ENCODE results near the gene POLR2E. TPM values are rescaled to one million over a fixed set of nuclear protein-coding genes. Genes with fewer than 3 reads are reported as not detected.

POLR2E gene
- total RNA-seq, 1 donor from 2014 or later = 267 TPM

- DNase-seq (ENCODE audit: low read depth) = no peak
- Histone ChIP-seq H3K36me3 (ENCODE audit: control insufficient read depth, insufficient read depth, low read length) (peaks cover 2% of the 10 kb centered on the region), H3K4me3 (ENCODE audit: low read depth, low read length) (no peak overlapping the region), H3K27me3 (ENCODE audit: control insufficient read depth, insufficient read depth, low read length) (peaks cover 7% of the 10 kb centered on the region)
- TF ChIP-seq CTCF (IDR thresholded peaks at IDR 0.05; ENCODE audit: insufficient read depth, low read length, poor library complexity, severe bottlenecking) = no peak
Measured at GRCh38 chr19:1085053-1085658, 10.0 kb downstream of the POLR2E start.

DNA sequence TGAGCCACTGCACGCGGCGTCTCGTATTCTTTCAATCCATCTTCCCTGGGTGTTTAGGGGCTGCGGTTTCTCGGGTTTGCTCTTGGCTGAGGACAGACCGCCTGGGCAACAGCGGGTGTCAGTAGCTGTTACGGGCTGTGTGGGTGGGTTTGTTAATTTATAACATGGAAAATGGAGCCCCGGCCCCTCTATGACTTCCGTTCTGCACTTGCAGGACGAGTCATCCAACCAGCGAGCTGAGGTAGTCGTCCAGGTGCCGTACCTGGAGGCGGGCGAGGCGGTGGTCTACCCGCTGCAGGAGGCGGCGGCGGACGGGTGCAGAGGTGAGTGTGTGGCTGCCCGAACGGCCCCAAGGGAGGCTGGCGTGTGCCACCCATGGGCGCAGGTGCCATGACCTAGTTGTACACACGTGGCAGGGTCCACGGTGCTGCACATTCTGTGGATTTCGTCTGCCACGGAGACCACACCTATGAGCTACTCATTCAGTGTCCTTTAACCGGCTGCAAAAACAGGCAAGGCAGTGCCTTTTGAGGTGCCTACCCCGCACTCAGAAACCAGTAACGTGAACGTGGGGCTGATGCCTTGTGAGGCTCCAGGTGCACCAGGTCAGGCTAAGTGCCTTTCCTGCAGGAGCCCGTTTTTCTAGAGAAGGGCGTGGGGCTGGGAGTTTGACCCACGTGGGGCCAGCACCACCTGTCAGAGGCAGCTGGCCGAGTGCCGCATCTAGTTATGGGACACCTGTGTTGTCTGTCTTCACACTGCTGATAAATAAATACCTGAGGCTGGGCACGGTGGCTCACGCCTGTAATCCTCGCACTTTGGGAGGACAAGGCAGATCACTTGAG, 10.9 kb downstream of the POLR2E start:
- no peak for TF ChIP-seq CTCF (IDR thresholded peaks at IDR 0.05; ENCODE audit: insufficient read depth, low read length, poor library complexity, severe bottlenecking)
- Histone ChIP-seq H3K36me3 (ENCODE audit: control insufficient read depth, insufficient read depth, low read length) (peaks cover 2% of the 10 kb centered on the region), H3K4me3 (ENCODE audit: low read depth, low read length) (no peak overlapping the region), H3K27me3 (ENCODE audit: control insufficient read depth, insufficient read depth, low read length) (peaks cover 7% of the 10 kb centered on the region)
- DNase-seq (ENCODE audit: low read depth) = no peak

GRCh38 chr19:1082928-1083816, 12.0 kb downstream of the POLR2E start:
- no peak for DNase-seq (ENCODE audit: low read depth)
- Histone ChIP-seq H3K27me3 (ENCODE audit: control insufficient read depth, insufficient read depth, low read length) (peaks cover 7% of the 10 kb centered on the region), H3K36me3 (ENCODE audit: control insufficient read depth, insufficient read depth, low read length) (peaks cover 2% of the 10 kb centered on the region), H3K4me3 (ENCODE audit: low read depth, low read length) (peak overlapping the region; percentile 44)
- no peak for TF ChIP-seq CTCF (IDR thresholded peaks at IDR 0.05; ENCODE audit: insufficient read depth, low read length, poor library complexity, severe bottlenecking)

DNA sequence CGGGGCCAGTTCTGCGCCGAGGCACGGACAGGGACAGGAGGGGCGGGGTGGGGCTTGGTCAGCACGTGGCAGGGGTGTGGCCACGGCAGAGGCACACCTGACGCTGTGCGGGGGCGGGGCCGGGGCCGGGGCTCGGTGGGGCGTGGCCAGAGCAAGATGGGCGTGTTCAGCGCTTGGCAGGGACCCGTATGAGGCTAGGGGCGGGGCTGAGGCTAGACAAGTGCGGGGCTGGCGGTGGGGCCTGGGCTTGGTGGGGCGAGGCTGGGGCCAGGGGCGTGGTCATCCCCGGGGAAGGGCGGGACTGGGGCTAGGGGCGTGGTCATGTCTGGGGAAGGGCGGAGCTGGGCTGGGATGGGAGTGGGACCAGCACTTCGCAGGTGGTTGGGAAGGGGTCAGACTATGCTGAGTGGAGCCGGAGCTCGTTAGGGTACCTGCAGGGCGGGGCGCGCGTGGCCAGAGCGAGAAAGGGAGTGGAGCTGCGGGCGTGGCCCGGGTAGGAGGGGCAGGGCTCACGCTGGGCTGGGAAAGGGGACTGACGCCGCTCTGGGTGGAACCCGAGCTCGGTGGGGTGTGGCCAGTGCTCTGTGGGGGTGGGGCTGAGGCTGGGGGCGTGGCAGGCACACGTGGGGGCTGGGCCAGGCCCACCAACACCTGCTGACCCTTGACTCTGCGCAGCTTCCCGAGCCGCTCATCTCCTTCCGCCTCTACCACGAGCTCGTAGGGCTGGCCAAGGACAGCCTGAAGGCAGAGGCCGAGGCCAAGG, 12.8 kb downstream of the POLR2E start:
- no peak for TF ChIP-seq CTCF (IDR thresholded peaks at IDR 0.05; ENCODE audit: insufficient read depth, low read length, poor library complexity, severe bottlenecking)
- no peak for DNase-seq (ENCODE audit: low read depth)
- H3K27me3 ChIP-seq (ENCODE audit: control insufficient read depth, insufficient read depth, low read length) = peaks cover 7% of the 10 kb centered on the region
- no peaks in the 10 kb centered on the region for H3K36me3 ChIP-seq (ENCODE audit: control insufficient read depth, insufficient read depth, low read length)
- peak overlapping the region; percentile 44 for H3K4me3 ChIP-seq (ENCODE audit: low read depth, low read length)
